Measurements from ENCODE around the gene CTDSPL. TPM values are rescaled to one million over a fixed set of nuclear protein-coding genes. Genes with fewer than 3 reads are reported as not detected.

Gene CTDSPL
- total and polyA plus RNA-seq, 2 experiments from 2014 or later = 15.3 to 22.3 TPM

- Histone ChIP-seq H3K27ac (no peak overlapping the region), H3K4me1 (ENCODE audit: low read depth) (no peaks in the 10 kb centered on the region), H3K9me3 (ENCODE audit: low read depth) (no peaks in the 10 kb centered on the region), H3K4me3 (no peak overlapping the region), H3K36me3 (no peaks in the 10 kb centered on the region), H3K27me3 (no peaks in the 10 kb centered on the region)
- DNase-seq (ENCODE audit: low read depth in 1 of 2, low spot score in 1 of 2) = no peak
- TF ChIP-seq CTCF (IDR thresholded peaks at IDR 0.05; ENCODE audit: low read depth, low read length) = no peak
Measured at GRCh38 chr3:37859908-37860199, 1.8 kb upstream of the CTDSPL start.

- Histone ChIP-seq H3K36me3 (no peaks in the 10 kb centered on the region), H3K27me3 (no peaks in the 10 kb centered on the region), H3K9me3 (ENCODE audit: low read depth) (no peaks in the 10 kb centered on the region), H3K27ac (peak overlapping the region; percentile 24), H3K4me3 (peak overlapping the region; percentile 57), H3K4me1 (ENCODE audit: low read depth) (no peaks in the 10 kb centered on the region)
- peak; percentile 49 to 53 for DNase-seq (ENCODE audit: low read depth in 1 of 2, low spot score in 1 of 2)
- no peak for TF ChIP-seq CTCF (IDR thresholded peaks at IDR 0.05; ENCODE audit: low read depth, low read length)
Measured at GRCh38 chr3:37862219-37862902, 681 bp downstream of the CTDSPL start.

GRCh38 chr3:37862903-37863815, 1.5 kb downstream of the CTDSPL start:
- TF ChIP-seq CTCF (IDR thresholded peaks at IDR 0.05; ENCODE audit: low read depth, low read length) = no peak
- DNase-seq (ENCODE audit: low read depth in 1 of 2, low spot score in 1 of 2) = peak in 1 of 2 donors; percentile 19
- peak overlapping the region; percentile 24 for H3K27ac ChIP-seq
- no peaks in the 10 kb centered on the region for H3K36me3 ChIP-seq
- no peaks in the 10 kb centered on the region for H3K27me3 ChIP-seq
- no peaks in the 10 kb centered on the region for H3K4me1 ChIP-seq (ENCODE audit: low read depth)
- peak overlapping the region; percentile 57 for H3K4me3 ChIP-seq
- H3K9me3 ChIP-seq (ENCODE audit: low read depth) = no peaks in the 10 kb centered on the region

- Histone ChIP-seq H3K27me3 (no peaks in the 10 kb centered on the region), H3K27ac (peak overlapping the region; percentile 24), H3K36me3 (no peaks in the 10 kb centered on the region), H3K9me3 (ENCODE audit: low read depth) (no peaks in the 10 kb centered on the region), H3K4me1 (ENCODE audit: low read depth) (no peaks in the 10 kb centered on the region), H3K4me3 (no peak overlapping the region)
- no peak for TF ChIP-seq CTCF (IDR thresholded peaks at IDR 0.05; ENCODE audit: low read depth, low read length)
- DNase-seq (ENCODE audit: low read depth in 1 of 2, low spot score in 1 of 2) = no peak
Measured at GRCh38 chr3:37863949-37864822, 2.5 kb downstream of the CTDSPL start.

GRCh38 chr3:37864904-37865303, 3.2 kb downstream of the CTDSPL start:
- Histone ChIP-seq H3K4me3 (no peak overlapping the region), H3K27me3 (no peaks in the 10 kb centered on the region), H3K27ac (no peak overlapping the region), H3K9me3 (ENCODE audit: low read depth) (no peaks in the 10 kb centered on the region), H3K36me3 (no peaks in the 10 kb centered on the region), H3K4me1 (ENCODE audit: low read depth) (no peaks in the 10 kb centered on the region)
- DNase-seq (ENCODE audit: low read depth in 1 of 2, low spot score in 1 of 2) = no peak
- no peak for TF ChIP-seq CTCF (IDR thresholded peaks at IDR 0.05; ENCODE audit: low read depth, low read length)
